Neuronal stem cell (in vitro differentiated cells): ENCODE results near the gene GTF2F1.

Source experiments
- DNase-seq: peaks from one replicate; pipeline ENCODE4 v3.0.0-alpha.2; 2013; ENCODE audit warnings: low spot score
- H2AFZ ChIP-seq: one replicate; pipeline ENCODE4 v1.6.1; 2013; ENCODE audit warnings: mild to moderate bottlenecking, low read length, inconsistent platforms
- H2AK5ac ChIP-seq: 2 replicates; pipeline ENCODE4 v1.6.1; 2013; ENCODE audit warnings: low read depth, mild to moderate bottlenecking, inconsistent platforms, low read length, moderate library complexity, mixed read lengths
- H2BK120ac ChIP-seq: 2 replicates; pipeline ENCODE4 v1.6.1; 2013; ENCODE audit warnings: low read depth, mild to moderate bottlenecking, inconsistent platforms, low read length, moderate library complexity, mixed read lengths
- H2BK12ac ChIP-seq: one replicate; pipeline ENCODE4 v1.6.1; 2013; ENCODE audit warnings: low read length, inconsistent platforms
- H2BK15ac ChIP-seq: 2 replicates; pipeline ENCODE4 v1.6.1; 2013; ENCODE audit warnings: mild to moderate bottlenecking, low read length, inconsistent platforms, mixed read lengths
- H2BK5ac ChIP-seq: one replicate; pipeline ENCODE4 v1.6.1; 2013; ENCODE audit warnings: inconsistent platforms, mild to moderate bottlenecking, low read length, moderate library complexity
- H3K14ac ChIP-seq: one replicate; pipeline ENCODE4 v1.6.1; 2013; ENCODE audit warnings: low read length, inconsistent platforms
- H3K18ac ChIP-seq: 2 replicates; pipeline ENCODE4 v1.6.1; 2013; ENCODE audit warnings: low read length, inconsistent platforms
- H3K23ac ChIP-seq: 2 replicates; pipeline ENCODE4 v1.6.1; 2013; ENCODE audit warnings: low read depth, mild to moderate bottlenecking, mixed read lengths, low read length, inconsistent platforms; ENCODE audit not compliant: poor library complexity
- H3K27ac ChIP-seq: replicated peaks from 3 replicates; pipeline ENCODE4 v1.5.1; 2013; ENCODE audit warnings: low read length, inconsistent platforms
- H3K27me3 ChIP-seq, 3 experiments: 2 replicates each; pipeline ENCODE4 v1.6.1; 2013; ENCODE audit warnings: low read length in 3 of 3, mild to moderate bottlenecking in 2 of 3, inconsistent platforms in 1 of 3, low read depth in 1 of 3, mixed read lengths in 1 of 3, moderate library complexity in 1 of 3; ENCODE audit not compliant: control insufficient read depth in 3 of 3, insufficient read depth in 3 of 3
- H3K36me3 ChIP-seq, 2 donors: replicated peaks in 1 of 2; 2 replicates each; pipeline ENCODE4 v1.6.1; 2013; ENCODE audit warnings: low read length in 2 of 2; ENCODE audit not compliant: control insufficient read depth in 2 of 2, insufficient read depth in 2 of 2
- H3K4ac ChIP-seq: 2 replicates; pipeline ENCODE4 v1.6.1; 2013; ENCODE audit warnings: inconsistent platforms, mild to moderate bottlenecking, low read length, moderate library complexity
- H3K4me1 ChIP-seq, 2 donors: 1 replicate in 1 of 2; 2 replicates in 1 of 2; pipeline ENCODE4 v1.6.1; 2013; ENCODE audit warnings: low read length in 2 of 2, low read depth in 1 of 2; ENCODE audit not compliant: control insufficient read depth in 2 of 2, insufficient read depth in 1 of 2
- H3K4me2 ChIP-seq: one replicate; pipeline ENCODE4 v1.6.1; 2013; ENCODE audit warnings: mild to moderate bottlenecking, low read length, inconsistent platforms; ENCODE audit not compliant: insufficient read depth, poor library complexity, severe bottlenecking
- H3K4me3 ChIP-seq, 2 donors: 2 replicates each; pipeline ENCODE4 v1.5.1; 2013; ENCODE audit warnings: low read length in 2 of 2, mild to moderate bottlenecking in 2 of 2, inconsistent platforms in 1 of 2, moderate library complexity in 1 of 2
- H3K79me1 ChIP-seq: one replicate; pipeline ENCODE4 v1.6.1; 2013; ENCODE audit warnings: low read depth, mild to moderate bottlenecking, inconsistent platforms, low read length, moderate library complexity
- H3K9ac ChIP-seq: one replicate; pipeline ENCODE4 v1.6.1; 2013; ENCODE audit warnings: mild to moderate bottlenecking, low read depth, low read length, inconsistent platforms; ENCODE audit not compliant: poor library complexity
- H3K9me3 ChIP-seq, 2 donors: replicated peaks in 1 of 2; 2 replicates each; pipeline versions ENCODE3 to v1.6.1; 2013; ENCODE audit warnings: low read length in 2 of 2, mild to moderate bottlenecking in 2 of 2, inconsistent platforms in 1 of 2, low read depth in 1 of 2, mixed read lengths in 1 of 2, moderate library complexity in 1 of 2; ENCODE audit not compliant: control insufficient read depth in 2 of 2, insufficient read depth in 1 of 2
- H4K8ac ChIP-seq: one replicate; pipeline ENCODE4 v1.6.1; 2013; ENCODE audit warnings: low read depth, mild to moderate bottlenecking, inconsistent platforms, low read length, moderate library complexity
- H4K91ac ChIP-seq: one replicate; pipeline ENCODE4 v1.6.1; 2013; ENCODE audit warnings: low read length, low read depth, mild to moderate bottlenecking, inconsistent platforms; ENCODE audit not compliant: poor library complexity
- WGBS, 2 donors: extraction: QIAGEN DNeasy Blood & Tissue Kit; methylation state at CpG; one replicate each; pipeline ENCODE4 v1.1.7; 2013; ENCODE audit warnings: missing lambda C conversion rate in 2 of 2, mixed read lengths in 1 of 2; ENCODE audit not compliant: insufficient read length in 2 of 2, insufficient replicate concordance in 1 of 2; ENCODE audit errors: extremely low coverage in 2 of 2; 5-methylcytosine and 5-hydroxymethylcytosine counted together

GTF2F1 gene

GRCh38 chr19:6378486-6378885 is 14.5 kb downstream of the GTF2F1 start:
- Histone ChIP-seq H3K4me1 (peaks cover 5 to 7% of the 10 kb centered on the region in 2 donors), H3K4me2 (no peak overlapping the region), H3K27ac (no peak overlapping the region), H3K18ac (no peak overlapping the region), H3K9me3 (peaks cover 13 to 14% of the 10 kb centered on the region in 2 donors), H3K79me1 (peaks cover 21% of the 10 kb centered on the region), H2BK12ac (no peak overlapping the region), H2AFZ (no peak overlapping the region), H2BK5ac (no peak overlapping the region), H2BK15ac (no peak overlapping the region), H3K14ac (no peak overlapping the region), H4K91ac (no peak overlapping the region), H4K8ac (no peak overlapping the region), H3K23ac (no peak overlapping the region), H3K27me3 (no peaks in the 10 kb centered on the region), H3K9ac (no peak overlapping the region), H2BK120ac (no peak overlapping the region), H2AK5ac (no peak overlapping the region), H3K36me3 (peaks cover 47 to 59% of the 10 kb centered on the region in 2 donors), H3K4ac (no peak overlapping the region), H3K4me3 (no peak overlapping the region)
- no CpG with 5 or more reads among the region's 9 CpGs for WGBS, 2 donors
- DNase-seq, result no peak

GRCh38 chr19:6378041-6378440 is 14.9 kb downstream of the GTF2F1 start:
- Histone ChIP-seq H4K91ac (no peak overlapping the region), H3K27me3 (no peaks in the 10 kb centered on the region), H3K9ac (no peak overlapping the region), H2BK15ac (no peak overlapping the region), H3K4me2 (no peak overlapping the region), H2BK5ac (no peak overlapping the region), H3K23ac (no peak overlapping the region), H3K18ac (peak overlapping the region; percentile 64), H3K4me1 (peaks cover 6 to 7% of the 10 kb centered on the region in 2 donors), H2BK120ac (no peak overlapping the region), H2AK5ac (peak overlapping the region; percentile 28), H3K14ac (no peak overlapping the region), H2AFZ (no peak overlapping the region), H3K9me3 (peaks cover 13 to 14% of the 10 kb centered on the region in 2 donors), H3K4me3 (no peak overlapping the region), H3K79me1 (peaks cover 18% of the 10 kb centered on the region), H2BK12ac (no peak overlapping the region), H3K4ac (no peak overlapping the region), H3K27ac (peak overlapping the region; percentile 19), H4K8ac (no peak overlapping the region), H3K36me3 (peaks cover 42 to 54% of the 10 kb centered on the region in 2 donors)
- WGBS, 2 donors, result no CpG with 5 or more reads among the region's 6 CpGs
- DNase-seq, result no peak

- Histone ChIP-seq H3K4ac (no peak overlapping the region), H3K27me3 (no peaks in the 10 kb centered on the region), H4K91ac (no peak overlapping the region), H3K23ac (peak overlapping the region; percentile 0), H2AFZ (no peak overlapping the region), H2BK12ac (no peak overlapping the region), H3K36me3 (peaks cover 33 to 43% of the 10 kb centered on the region in 2 donors), H3K18ac (no peak overlapping the region), H3K4me3 (no peak overlapping the region), H2BK120ac (no peak overlapping the region), H2BK15ac (no peak overlapping the region), H3K4me2 (no peak overlapping the region), H4K8ac (no peak overlapping the region), H3K79me1 (peaks cover 18% of the 10 kb centered on the region), H3K9me3 (peaks cover 13 to 14% of the 10 kb centered on the region in 2 donors), H3K4me1 (peaks cover 8 to 9% of the 10 kb centered on the region in 2 donors), H3K14ac (no peak overlapping the region), H2BK5ac (no peak overlapping the region), H3K9ac (no peak overlapping the region), H3K27ac (no peak overlapping the region), H2AK5ac (peak overlapping the region; percentile 35)
- DNase-seq, result no peak
- WGBS, 2 donors, result no CpG with 5 or more reads among the region's 19 CpGs
Measured at GRCh38 chr19:6376512-6377190, 16.3 kb downstream of the GTF2F1 start.

GRCh38 chr19:6375411-6376010 is 17.5 kb downstream of the GTF2F1 start, which contains the start of gene PSPN:
TSS of gene PSPN (minus strand) at chr19:6375933. CDS start at chr19:6375849, 84 bp downstream.
- DNase-seq, result no peak
- no peak within 1 kb of the TSS for H3K4me2 ChIP-seq

More at GRCh38 chr19:6375411-6376010, 17.5 kb downstream of the GTF2F1 start, which contains the start of gene PSPN:
- H2BK12ac ChIP-seq, result no peak within 1 kb of the TSS
- peaks cover 21 to 32% of the 10 kb centered on the region in 2 donors for H3K36me3 ChIP-seq
- no peak within 1 kb of the TSS for H3K27ac ChIP-seq
- H2BK120ac ChIP-seq, result no peak within 1 kb of the TSS
- no peak within 1 kb of the TSS for H2AFZ ChIP-seq
- no peak within 1 kb of the TSS for H4K91ac ChIP-seq
- no peak within 1 kb of the TSS for H3K4ac ChIP-seq
- H2AK5ac ChIP-seq, result peak within 1 kb of the TSS; percentile 81
- H3K23ac ChIP-seq, result peak within 1 kb of the TSS; percentile 55
- no peak within 1 kb of the TSS for H3K4me3 ChIP-seq
- no peaks in the 10 kb centered on the region for H3K27me3 ChIP-seq
- no peak within 1 kb of the TSS for H2BK5ac ChIP-seq
- no peak within 1 kb of the TSS for H2BK15ac ChIP-seq
- peaks cover 8 to 9% of the 10 kb centered on the region in 2 donors for H3K4me1 ChIP-seq
- H3K79me1 ChIP-seq, result peaks cover 18% of the 10 kb centered on the region
- WGBS, 2 donors, result no CpG with 5 or more reads among the region's 25 CpGs
- peaks cover 9 to 10% of the 10 kb centered on the region in 2 donors for H3K9me3 ChIP-seq
- peak within 1 kb of the TSS; percentile 65 for H4K8ac ChIP-seq
- peak within 1 kb of the TSS; percentile 38 for H3K14ac ChIP-seq
- no peak within 1 kb of the TSS for H3K9ac ChIP-seq
- no peak within 1 kb of the TSS for H3K18ac ChIP-seq
